NCI-H2171 (cell line): ENCODE data around the gene PPFIA3.
"Not testable (repeated sequence)": the region's sequence is repeated elsewhere in the genome, so short reads cannot be mapped to it uniquely, and the experiment has no call there.

Source experiments
- DNase-seq: peaks from one replicate; lab custom pipeline; 2025; lab: John Stamatoyannopoulos, UW

The PPFIA3 gene

GRCh38 chr19:49150106-49150943 lies 31.0 kb downstream of the PPFIA3 start:
- peak; percentile 72 for DNase-seq

- DNase-seq: no peak
Measured at GRCh38 chr19:49150944-49151243, 31.6 kb downstream of the PPFIA3 start.

DNA sequence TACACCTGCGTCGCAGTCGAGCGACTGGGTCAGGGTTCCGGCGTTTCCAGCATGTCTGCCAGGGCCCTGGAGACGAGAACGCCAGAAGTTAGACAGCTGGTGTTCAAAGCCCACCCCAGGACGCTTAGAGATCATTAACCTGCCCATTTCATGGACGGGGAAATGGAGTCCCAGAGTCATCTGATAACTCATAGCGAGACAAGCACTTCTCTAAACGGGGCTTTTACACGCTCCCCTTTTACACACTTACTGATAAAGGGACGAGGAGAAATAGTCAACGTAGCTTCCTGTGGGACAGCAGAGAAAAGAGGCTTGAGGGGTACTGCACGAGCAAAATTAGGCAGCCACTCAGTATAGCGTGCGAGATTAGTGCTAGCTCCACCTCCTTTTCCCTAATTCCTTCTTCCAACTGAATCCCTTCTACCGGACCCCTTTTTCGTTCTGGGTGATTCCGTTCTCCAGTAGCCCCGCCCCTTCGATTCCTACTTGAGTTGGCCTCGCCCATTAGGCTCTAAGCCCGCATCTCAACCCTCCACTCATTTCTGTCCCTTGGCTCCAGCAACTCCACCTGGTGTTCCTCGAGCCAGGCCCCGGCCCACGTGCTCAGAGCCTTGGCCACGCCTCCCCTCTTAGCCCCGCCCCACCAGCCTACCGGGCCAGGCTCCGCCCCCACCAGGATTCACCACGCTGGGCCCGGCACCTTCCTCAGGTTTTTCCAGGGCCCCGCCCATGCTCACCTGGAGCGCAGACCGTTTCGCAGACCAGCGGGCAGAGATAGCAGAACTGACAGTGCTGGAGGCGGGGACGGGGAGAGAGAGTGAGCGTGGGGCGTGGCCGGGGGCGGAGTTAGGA lies 32.1 kb downstream of the PPFIA3 start:
- DNase-seq: peak; percentile 87

GRCh38 chr19:49152119-49152550 lies 32.8 kb downstream of the PPFIA3 start:
- DNase-seq: no peak

- DNase-seq: no peak
Measured at GRCh38 chr19:49153167-49153809, 33.9 kb downstream of the PPFIA3 start.

- DNase-seq: no peak
Measured at GRCh38 chr19:49154279-49154678, 34.9 kb downstream of the PPFIA3 start.

DNA sequence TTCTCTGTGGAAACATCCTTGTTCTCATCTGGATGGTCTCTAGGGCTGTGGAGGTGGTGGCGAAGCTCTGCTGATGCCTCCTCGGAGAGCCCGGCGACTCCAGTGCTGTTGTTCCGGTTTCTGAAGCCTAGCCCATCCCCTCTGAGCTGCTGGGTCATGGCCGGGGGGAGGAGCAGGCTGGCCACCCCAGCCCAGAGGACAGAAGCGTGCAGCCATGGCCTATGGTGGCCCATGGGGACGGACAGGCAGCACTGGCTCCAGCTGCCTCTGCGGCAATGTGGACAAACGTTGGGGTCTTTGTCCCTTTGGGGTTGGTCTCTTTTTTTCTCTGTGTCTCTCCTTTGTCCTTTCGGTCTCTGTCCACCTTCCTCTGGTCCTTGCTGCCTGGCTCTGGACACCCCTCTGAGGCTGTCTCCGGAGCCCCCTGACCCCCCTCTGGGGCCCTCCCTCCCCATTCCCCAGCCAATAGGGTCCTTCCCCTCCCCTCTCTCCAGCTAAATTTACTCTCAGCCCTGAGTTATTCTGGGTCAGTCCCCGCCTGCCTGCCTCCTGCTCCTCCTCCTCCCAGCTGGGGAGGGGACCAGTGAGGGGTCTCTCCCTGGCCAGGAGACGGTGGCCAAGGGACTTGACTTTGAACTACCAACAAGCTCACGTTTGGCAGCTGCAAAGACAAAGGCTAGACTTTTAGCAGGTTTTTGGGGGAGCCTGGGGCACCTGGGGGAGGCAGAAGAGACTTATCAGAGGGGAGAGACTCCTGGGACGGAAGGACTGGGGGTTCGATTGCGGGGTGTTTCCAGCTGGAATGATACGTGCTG lies 35.9 kb downstream of the PPFIA3 start, which contains the start of gene HRC:
Gene HRC, minus strand, starts transcription at position 392 of the 815 bp plus-strand sequence. Its CDS starts 159 bp downstream, at position 233.
- no peak for DNase-seq

- DNase-seq: no peak
Measured at GRCh38 chr19:49155820-49156346, 36.5 kb downstream of the PPFIA3 start.

- DNase-seq: peak; percentile 87
Measured at GRCh38 chr19:49157445-49158224, 38.3 kb downstream of the PPFIA3 start, which contains the start of gene TRPM4. TRPM4 (plus strand) TSS chr19:49157792; CDS start chr19:49157867, 75 bp downstream.

DNA sequence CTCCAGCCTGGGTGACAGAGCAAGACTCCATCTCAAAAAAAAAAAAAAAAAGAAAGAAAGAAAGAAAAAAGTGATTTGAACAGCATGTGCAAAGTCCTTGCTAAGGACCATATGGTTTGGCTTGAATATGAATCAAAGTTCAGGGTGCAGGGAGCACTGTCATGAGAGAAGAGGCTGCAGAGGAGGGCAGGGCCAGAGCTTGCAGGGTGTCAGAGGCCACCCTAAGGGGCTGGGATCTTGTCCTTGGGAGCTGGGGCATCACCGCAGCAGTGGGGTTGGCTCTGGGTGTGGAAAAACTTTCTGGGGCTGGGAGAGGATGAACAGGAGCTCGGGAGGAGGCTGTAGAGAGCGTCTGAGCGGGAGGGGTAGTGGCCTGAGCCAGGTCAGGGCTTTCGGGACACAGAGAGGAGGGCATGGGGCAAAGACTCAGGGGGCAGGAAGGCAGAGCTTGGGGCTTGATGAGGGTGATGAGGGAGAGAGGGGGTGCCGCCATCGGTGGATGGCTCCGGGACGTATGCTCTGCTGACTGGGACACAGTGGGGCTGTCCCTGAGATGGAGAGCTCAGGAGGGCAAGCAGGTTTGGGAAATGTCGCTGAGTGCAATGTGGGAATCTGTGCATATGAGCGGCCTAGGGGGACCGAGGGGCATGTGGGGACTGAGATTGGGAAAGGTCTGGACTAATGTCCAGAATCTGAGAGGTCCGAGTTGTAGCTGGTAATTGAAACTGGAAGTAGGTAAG lies 41.3 kb downstream of the PPFIA3 start:
- no peak for DNase-seq

- DNase-seq: no peak
Measured at GRCh38 chr19:49161987-49162386, 42.6 kb downstream of the PPFIA3 start.

- DNase-seq: no peak
Measured at GRCh38 chr19:49165111-49165750, 45.9 kb downstream of the PPFIA3 start.

DNA sequence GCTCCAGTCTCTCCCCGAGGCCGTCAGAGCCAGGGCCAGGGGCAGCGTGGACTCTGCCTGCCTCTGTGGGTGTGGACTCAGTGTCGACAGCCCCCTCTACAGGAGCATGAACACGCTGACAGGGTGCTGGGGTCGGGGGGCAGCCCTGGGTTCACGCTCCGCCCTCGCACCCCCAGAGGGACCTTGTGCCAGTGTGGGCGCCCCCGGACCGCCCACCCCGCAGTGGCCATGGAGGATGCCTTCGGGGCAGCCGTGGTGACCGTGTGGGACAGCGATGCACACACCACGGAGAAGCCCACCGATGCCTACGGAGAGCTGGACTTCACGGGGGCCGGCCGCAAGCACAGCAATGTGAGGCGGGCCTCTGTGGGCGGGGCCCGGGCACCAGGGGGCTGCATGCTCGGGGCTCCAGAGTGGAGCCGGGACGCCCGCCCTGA lies 46.5 kb downstream of the PPFIA3 start:
- DNase-seq: no peak

DNA sequence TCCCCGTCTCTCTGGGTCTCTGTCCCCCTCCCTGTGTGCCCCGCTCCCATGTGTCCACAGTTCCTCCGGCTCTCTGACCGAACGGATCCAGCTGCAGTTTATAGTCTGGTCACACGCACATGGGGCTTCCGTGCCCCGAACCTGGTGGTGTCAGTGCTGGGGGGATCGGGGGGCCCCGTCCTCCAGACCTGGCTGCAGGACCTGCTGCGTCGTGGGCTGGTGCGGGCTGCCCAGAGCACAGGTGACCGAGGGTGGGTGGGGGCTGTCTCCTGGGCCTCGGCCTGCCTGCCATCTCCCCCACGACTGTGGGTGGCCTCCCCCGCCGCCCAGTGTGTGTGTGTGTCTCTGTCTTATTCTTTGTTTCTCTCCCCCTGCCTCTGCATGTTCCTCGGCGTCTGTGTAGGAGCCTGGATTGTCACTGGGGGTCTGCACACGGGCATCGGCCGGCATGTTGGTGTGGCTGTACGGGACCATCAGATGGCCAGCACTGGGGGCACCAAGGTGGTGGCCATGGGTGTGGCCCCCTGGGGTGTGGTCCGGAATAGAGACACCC lies 48.6 kb downstream of the PPFIA3 start:
- no peak for DNase-seq

DNA sequence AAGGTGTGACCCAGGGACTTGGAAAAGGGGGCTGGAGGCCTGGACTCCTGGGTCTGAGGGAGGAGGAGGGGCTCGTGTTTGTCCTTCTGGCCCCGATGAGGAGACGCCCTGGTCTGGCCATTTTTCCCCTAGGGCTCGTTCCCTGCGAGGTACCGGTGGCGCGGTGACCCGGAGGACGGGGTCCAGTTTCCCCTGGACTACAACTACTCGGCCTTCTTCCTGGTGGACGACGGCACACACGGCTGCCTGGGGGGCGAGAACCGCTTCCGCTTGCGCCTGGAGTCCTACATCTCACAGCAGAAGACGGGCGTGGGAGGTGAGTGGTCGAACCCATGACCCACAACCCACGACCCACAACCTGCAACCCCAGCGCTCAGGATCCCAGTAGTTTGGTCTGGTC lies 49.1 kb downstream of the PPFIA3 start:
- DNase-seq: no peak

GRCh38 chr19:49173198-49173597 lies 53.9 kb downstream of the PPFIA3 start:
- DNase-seq: no peak

GRCh38 chr19:49180659-49181058 lies 61.3 kb downstream of the PPFIA3 start:
- DNase-seq: no peak

DNA sequence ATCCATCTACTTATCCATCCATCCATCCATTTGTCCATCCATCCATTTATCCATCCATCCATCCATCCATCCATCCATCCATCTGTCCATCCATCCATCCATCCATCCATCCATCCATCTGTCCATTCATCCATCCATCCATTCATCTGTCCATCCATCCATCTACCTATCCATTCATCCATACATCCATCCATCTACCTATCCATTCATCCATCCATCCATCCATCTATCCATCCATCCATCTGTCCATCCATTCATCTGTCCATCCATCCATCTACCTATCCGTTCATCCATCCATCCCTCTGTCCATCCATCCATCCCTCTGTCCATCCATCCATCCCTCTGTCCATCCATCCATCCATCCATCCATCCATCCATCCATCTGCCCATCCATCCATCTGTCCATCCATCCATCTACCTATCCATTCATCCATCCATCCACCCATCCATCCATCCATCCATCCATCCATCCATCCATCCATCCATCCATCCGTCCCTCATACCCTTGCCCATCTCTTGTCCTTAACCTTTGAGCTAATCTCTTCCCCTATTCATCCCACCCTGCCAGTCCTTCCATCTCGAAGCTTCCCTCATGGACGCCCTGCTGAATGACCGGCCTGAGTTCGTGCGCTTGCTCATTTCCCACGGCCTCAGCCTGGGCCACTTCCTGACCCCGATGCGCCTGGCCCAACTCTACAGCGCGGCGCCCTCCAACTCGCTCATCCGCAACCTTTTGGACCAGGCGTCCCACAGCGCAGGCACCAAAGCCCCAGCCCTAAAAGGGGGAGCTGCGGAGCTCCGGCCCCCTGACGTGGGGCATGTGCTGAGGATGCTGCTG lies 62.9 kb downstream of the PPFIA3 start:
- DNase-seq: not testable (repeated sequence)
